Mucosa of rectum (tissue), 2 donors: Measurements from ENCODE around the gene SCO2.

Experiments used
- H3K27ac ChIP-seq, 2 donors: one replicate each; pipeline ENCODE4 v1.7.0; 2013; ENCODE audit warnings: inconsistent platforms in 2 of 2, low read depth in 2 of 2, low read length in 2 of 2
- H3K27me3 ChIP-seq, 2 donors: one replicate each; pipeline ENCODE4 v1.7.0; 2013; ENCODE audit warnings: low read length in 2 of 2; ENCODE audit not compliant: control insufficient read depth in 2 of 2, insufficient read depth in 2 of 2
- H3K36me3 ChIP-seq, 2 donors: one replicate each; pipeline ENCODE4 v1.7.0; 2013; ENCODE audit warnings: low read length in 2 of 2; ENCODE audit not compliant: control insufficient read depth in 2 of 2, insufficient read depth in 2 of 2
- H3K4me1 ChIP-seq, 2 donors: one replicate each; pipeline ENCODE4 v1.7.0; 2013; ENCODE audit warnings: low read length in 2 of 2, mild to moderate bottlenecking in 1 of 2; ENCODE audit not compliant: control insufficient read depth in 2 of 2, insufficient read depth in 2 of 2
- H3K4me3 ChIP-seq, 2 donors: one replicate each; pipeline ENCODE4 v1.7.0; 2013; ENCODE audit warnings: low read length in 2 of 2
- H3K9ac ChIP-seq, 2 donors: one replicate each; pipeline ENCODE4 v1.7.0; 2013; ENCODE audit warnings: low read length in 2 of 2, low read depth in 1 of 2, mild to moderate bottlenecking in 1 of 2
- H3K9me3 ChIP-seq, 2 donors: one replicate each; pipeline ENCODE4 v1.7.0; 2013; ENCODE audit warnings: low read length in 2 of 2; ENCODE audit not compliant: control insufficient read depth in 2 of 2
- donor health status: healthy.
- donor health status: Normal muscosa, but diverticular disease.

The SCO2 gene

GRCh38 chr22:50567721-50568252 lies 42.4 kb upstream of the SCO2 start:
- H3K27me3 ChIP-seq, result no peaks in the 10 kb centered on the region
- H3K9me3 ChIP-seq, result no peaks in the 10 kb centered on the region
- peaks cover 9 to 17% of the 10 kb centered on the region in 2 donors for H3K36me3 ChIP-seq
- no peak overlapping the region for H3K9ac ChIP-seq
- no peak overlapping the region for H3K27ac ChIP-seq
- H3K4me1 ChIP-seq, result peaks cover 23 to 27% of the 10 kb centered on the region in 2 donors
- H3K4me3 ChIP-seq, result no peak overlapping the region

- Histone ChIP-seq H3K4me1 (peaks cover 16 to 24% of the 10 kb centered on the region in 2 donors), H3K36me3 (peaks cover 0 to 2% of the 10 kb centered on the region in 2 donors), H3K9me3 (no peaks in the 10 kb centered on the region), H3K4me3 (peak overlapping the region; percentile 20 to 93), H3K9ac (peak overlapping the region; percentile 7 to 47), H3K27me3 (no peaks in the 10 kb centered on the region), H3K27ac (peak overlapping the region; percentile 89 to 95)
Measured at GRCh38 chr22:50564289-50564688, 38.9 kb upstream of the SCO2 start.

- Histone ChIP-seq H3K4me1 (peaks cover 9 to 17% of the 10 kb centered on the region in 2 donors), H3K4me3 (peak overlapping the region; percentile 73 to 93), H3K27ac (peak overlapping the region; percentile 89 to 95), H3K9ac (peak overlapping the region; percentile 84 to 93), H3K36me3 (peaks cover 0 to under 1% of the 10 kb centered on the region in 2 donors), H3K27me3 (no peaks in the 10 kb centered on the region), H3K9me3 (no peaks in the 10 kb centered on the region)
Measured at GRCh38 chr22:50563413-50564160, 38.2 kb upstream of the SCO2 start.

GRCh38 chr22:50562523-50563412 lies 37.4 kb upstream of the SCO2 start, which contains the start of gene SYCE3:
TSS of gene SYCE3 (minus strand) at chr22:50562919. CDS start at chr22:50556405, 6,514 bp downstream.
- no peaks in the 10 kb centered on the region for H3K27me3 ChIP-seq
- H3K27ac ChIP-seq, result peak within 1 kb of the TSS; percentile 89 to 95
- H3K4me3 ChIP-seq, result peak within 1 kb of the TSS; percentile 73 to 93
- peaks cover 8 to 15% of the 10 kb centered on the region in 2 donors for H3K4me1 ChIP-seq
- H3K36me3 ChIP-seq, result no peaks in the 10 kb centered on the region
- H3K9ac ChIP-seq, result peak within 1 kb of the TSS; percentile 84 to 93
- no peaks in the 10 kb centered on the region for H3K9me3 ChIP-seq

- no peaks in the 10 kb centered on the region for H3K36me3 ChIP-seq
- H3K9me3 ChIP-seq, result no peaks in the 10 kb centered on the region
- H3K4me3 ChIP-seq, result no peak overlapping the region
- no peak overlapping the region for H3K27ac ChIP-seq
- peaks cover 8 to 15% of the 10 kb centered on the region in 2 donors for H3K4me1 ChIP-seq
- H3K27me3 ChIP-seq, result no peaks in the 10 kb centered on the region
- no peak overlapping the region for H3K9ac ChIP-seq
Measured at GRCh38 chr22:50561401-50562358, 36.3 kb upstream of the SCO2 start.

- no peak overlapping the region for H3K27ac ChIP-seq
Measured at GRCh38 chr22:50560034-50560433, 34.6 kb upstream of the SCO2 start.

GRCh38 chr22:50556703-50557102 lies 31.3 kb upstream of the SCO2 start:
- no peaks in the 10 kb centered on the region for H3K36me3 ChIP-seq
- no peak overlapping the region for H3K4me3 ChIP-seq
- no peak overlapping the region for H3K27ac ChIP-seq
- no peaks in the 10 kb centered on the region for H3K27me3 ChIP-seq
- H3K9me3 ChIP-seq, result no peaks in the 10 kb centered on the region
- H3K9ac ChIP-seq, result no peak overlapping the region
- no peaks in the 10 kb centered on the region for H3K4me1 ChIP-seq

More at GRCh38 chr22:50560034-50560433, 34.6 kb upstream of the SCO2 start:
- Histone ChIP-seq H3K36me3 (no peaks in the 10 kb centered on the region), H3K4me3 (no peak overlapping the region), H3K9me3 (no peaks in the 10 kb centered on the region), H3K9ac (no peak overlapping the region), H3K27me3 (no peaks in the 10 kb centered on the region), H3K4me1 (peaks cover 8 to 15% of the 10 kb centered on the region in 2 donors)

- Histone ChIP-seq H3K9ac (no peak overlapping the region), H3K9me3 (no peaks in the 10 kb centered on the region), H3K27ac (no peak overlapping the region), H3K4me1 (peaks cover 3 to 4% of the 10 kb centered on the region in 2 donors), H3K36me3 (no peaks in the 10 kb centered on the region), H3K27me3 (peaks cover under 1 to 10% of the 10 kb centered on the region in 2 donors), H3K4me3 (no peak overlapping the region)
Measured at GRCh38 chr22:50553310-50553709, 27.9 kb upstream of the SCO2 start.

- Histone ChIP-seq H3K27ac (no peak overlapping the region), H3K4me3 (no peak overlapping the region), H3K9me3 (no peaks in the 10 kb centered on the region), H3K4me1 (peaks cover 3 to 4% of the 10 kb centered on the region in 2 donors), H3K36me3 (no peaks in the 10 kb centered on the region), H3K27me3 (peaks cover 9 to 10% of the 10 kb centered on the region in 2 donors), H3K9ac (no peak overlapping the region)
Measured at GRCh38 chr22:50551160-50551752, 25.9 kb upstream of the SCO2 start.
